HG03039 (cell line): ENCODE measurements around the gene AQP7.
"Not testable (repeated sequence)": the region's sequence is repeated elsewhere in the genome, so short reads cannot be mapped to it uniquely, and the experiment has no call there.

Experiments
- ATAC-seq: cut with Tn5 transposase; IDR thresholded peaks from one replicate; pipeline ENCODE4 v1.9.1; 2021; ENCODE audit warnings: mild to moderate bottlenecking, moderate library complexity; ENCODE audit not compliant: unreplicated experiment

The AQP7 gene

DNA sequence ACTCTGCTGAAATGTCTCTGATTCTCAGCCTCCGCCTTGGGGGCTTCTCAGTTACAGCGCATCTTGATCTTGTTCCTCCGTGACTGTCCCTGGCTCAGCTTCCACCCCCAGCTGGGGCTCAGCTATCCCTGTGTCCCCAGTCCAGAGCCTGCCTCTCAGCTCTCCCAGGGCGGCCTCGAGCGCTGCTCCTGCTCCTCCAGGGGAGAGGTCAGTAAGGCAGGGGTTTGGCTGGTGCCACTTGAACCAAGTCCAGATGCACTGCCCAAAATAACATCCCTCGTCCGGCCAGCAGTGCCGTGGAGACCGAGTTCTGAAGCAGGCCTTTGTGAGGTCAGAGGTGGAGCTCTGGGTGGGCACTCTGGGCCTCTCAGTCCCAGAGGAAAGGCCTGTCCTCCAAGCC is at the start of gene AQP7:
TSS of gene AQP7 (minus strand) at position 198 of the 400 bp plus-strand sequence. CDS start 1,306 bp downstream, outside the sequence.
- not testable (repeated sequence) for ATAC-seq

DNA sequence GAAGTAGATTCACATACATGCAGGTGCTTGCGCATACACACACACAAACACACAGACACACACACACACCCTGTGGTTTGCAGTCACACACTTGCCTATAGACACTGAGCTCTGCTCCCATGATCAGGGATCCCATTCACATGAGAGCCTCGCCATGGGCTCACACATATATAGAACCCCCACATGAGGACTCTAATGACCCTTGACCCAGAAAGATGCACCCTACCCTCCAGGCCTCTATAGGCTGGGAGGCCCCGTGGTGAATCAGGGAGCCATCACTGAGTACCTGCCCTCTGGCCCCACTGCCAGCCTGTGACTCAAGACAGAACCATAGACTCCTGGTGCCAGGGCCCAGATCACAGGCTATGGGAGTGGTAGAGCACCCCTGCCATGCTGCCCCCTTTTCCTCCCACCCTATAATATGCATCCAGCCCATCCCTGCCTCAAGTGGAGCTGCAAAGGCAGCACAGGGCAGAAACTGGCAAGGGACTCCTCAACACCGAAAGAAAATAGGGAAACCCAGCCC is 48.3 kb upstream of the AQP7 start:
- no peak for ATAC-seq

DNA sequence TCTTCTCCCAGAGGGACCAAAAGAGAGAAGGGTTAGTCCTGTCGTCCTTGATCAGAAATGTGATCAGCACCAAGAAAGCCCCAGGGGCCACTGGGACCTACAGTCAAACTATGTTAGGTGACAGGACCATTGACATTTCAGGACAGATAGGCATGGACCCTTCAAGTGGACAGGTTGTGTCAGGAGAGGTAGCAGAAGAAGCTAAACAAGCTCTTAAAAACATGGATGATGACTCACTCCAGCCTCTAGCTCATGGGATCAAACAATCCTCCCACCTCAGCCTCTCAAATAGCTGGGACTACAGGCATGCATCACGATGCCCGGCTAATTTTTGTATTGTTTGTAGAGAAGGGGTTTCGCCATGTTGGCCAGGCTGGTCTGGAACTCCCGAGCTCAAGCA is 47.3 kb upstream of the AQP7 start:
- no peak for ATAC-seq

GRCh38 chr9:33447799-33448553 is 45.6 kb upstream of the AQP7 start:
- ATAC-seq = no peak

GRCh38 chr9:33446946-33447798 is 44.8 kb upstream of the AQP7 start, which contains the start of gene AQP3:
TSS of gene AQP3 (minus strand) at chr9:33447593. CDS start at chr9:33447530, 63 bp downstream.
- peak; percentile 30 for ATAC-seq

DNA sequence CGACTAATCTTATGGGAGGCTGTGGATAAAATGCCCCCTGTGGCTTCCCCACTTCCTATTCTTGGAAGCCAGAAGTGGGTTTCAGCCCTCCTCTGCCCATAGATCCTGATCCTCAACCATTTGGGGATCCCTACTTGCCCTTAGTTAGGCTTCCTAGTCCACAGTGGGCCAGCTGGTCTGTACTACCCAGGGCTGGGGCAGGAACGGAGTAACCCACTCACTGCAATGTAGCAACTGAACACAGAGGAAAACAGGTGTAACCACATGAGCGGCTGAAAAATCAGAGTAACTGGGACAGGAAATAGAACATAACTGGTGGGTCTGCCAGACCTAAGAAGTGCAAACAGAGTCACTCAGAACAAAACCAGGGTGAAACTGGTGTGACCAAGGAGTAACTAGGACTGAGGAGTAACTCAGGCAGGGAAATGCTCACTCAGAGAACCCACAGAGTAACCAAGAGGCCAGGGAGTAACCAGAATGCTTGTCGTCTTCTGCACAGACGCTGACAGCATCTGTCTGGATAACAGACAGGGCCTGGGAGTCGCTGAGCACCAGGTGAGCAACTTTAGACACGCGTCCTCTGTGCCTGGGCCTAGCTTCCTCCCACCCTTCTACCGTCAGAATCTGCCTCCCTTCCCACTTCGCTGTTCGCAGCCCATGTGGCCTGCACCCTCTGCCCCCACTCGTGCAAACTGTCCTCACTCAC is 44.0 kb upstream of the AQP7 start:
- ATAC-seq = peak; percentile 78

DNA sequence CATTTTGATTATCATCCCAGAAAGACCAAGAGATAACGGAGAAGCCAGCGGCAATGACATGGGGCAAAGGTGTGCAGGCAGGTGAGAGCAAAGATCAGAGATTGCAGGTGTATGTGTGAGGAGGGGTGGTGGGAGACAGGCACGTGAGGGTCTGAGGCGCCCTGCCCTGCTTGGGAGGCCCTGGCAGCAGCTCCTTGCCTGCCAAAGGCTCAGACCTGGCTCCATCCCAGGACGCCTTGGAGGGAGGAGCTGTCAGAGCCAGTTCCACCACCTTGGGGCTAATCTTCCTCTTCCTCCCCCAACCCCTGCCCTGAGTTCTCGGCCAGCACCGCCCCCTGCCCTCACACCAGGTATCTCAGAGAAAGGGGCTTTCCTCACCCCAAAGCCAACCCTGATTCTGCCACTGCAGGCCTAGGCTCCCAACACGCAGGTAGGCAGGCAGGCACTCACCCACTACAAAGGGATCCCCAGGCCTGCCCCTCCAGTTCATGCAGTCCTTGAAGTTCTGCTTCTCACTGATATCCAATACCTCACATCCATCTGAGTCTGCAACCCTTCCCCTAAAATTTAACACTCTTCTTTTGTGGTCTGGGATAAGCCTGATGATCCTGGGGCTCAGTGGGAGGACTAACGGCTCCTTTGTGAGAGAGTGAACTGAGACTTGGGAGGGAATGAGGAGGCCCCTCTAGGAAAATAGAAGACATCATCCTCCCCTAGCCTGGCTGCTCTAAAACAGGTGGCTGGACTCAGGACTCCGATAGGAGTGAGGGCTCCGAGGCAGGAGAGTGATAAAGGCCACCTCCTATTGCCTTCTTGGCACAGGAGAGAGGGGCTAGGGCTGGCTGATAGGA is 43.2 kb upstream of the AQP7 start:
- no peak for ATAC-seq

DNA sequence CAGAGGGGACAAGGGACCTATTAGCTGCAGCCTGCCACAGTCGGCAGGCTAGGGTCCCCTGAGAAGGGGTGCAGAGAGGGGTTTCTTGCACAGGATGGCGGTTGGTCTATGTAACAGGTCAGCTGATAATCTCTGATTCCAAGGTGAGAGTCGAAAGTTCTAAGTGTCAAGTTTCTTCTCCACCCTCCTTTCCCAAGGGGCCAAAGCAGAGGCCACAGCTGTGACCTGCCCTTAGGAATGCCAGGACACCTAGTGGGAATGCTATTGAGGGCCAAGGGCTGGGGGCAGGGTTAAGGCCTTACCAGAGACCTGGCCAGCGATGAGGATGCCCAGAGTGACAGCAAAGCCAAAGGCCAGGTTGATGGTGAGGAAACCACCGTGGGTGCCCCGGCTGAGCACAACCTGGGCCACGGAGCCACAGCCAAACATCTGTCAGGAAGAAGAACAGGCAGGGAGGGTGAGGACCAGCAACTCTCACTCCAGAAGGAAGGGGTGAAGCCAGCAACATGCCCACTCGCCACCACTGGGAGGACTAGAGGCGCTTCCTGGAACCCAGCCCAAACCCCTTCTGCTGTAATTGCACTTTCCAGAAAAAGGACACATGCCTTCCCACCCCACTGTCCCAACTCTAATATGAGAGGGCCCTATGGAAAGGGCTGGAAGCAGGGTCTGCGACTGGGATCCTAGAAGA is 41.2 kb upstream of the AQP7 start:
- no peak for ATAC-seq

GRCh38 chr9:33443047-33443446 is 40.7 kb upstream of the AQP7 start:
- no peak for ATAC-seq

DNA sequence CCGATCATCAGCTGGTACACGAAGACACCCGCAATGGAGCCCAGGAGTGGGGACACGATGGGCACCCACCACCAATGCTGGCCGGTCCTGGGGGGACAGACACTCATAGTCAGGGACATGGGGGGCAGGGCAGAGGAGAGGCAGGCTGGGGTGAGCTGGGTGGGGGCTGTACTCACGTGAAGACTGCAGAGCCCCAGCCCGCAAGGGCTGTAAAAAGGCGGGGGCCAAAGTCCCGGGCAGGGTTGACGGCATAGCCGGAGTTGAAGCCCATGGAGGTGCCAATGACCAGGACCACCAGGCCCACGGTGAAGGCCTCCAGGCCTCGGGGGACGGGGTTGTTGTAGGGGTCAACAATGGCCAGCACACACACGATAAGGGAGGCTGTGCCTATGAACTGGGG is 39.8 kb upstream of the AQP7 start:
- no peak for ATAC-seq

DNA sequence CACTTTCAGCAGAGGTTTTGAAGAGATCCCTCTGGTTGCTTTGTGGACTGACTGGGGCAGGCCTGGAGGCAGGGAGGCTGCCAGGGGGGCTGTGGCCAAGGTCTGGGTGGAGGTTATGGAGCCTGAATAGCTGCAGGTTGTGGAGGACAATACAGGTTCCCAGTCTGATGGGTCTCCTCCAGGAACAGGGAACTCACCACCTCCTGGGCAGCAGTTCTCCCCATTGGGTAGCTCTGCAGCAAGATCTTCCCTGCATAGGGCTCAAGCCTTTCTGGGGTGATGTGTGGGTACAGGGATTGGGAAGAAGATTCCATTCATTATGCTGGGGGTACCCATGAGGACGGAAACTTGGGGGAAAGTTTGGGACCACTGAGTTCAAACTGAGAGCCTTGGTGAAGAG is 38.2 kb upstream of the AQP7 start:
- ATAC-seq = no peak

DNA sequence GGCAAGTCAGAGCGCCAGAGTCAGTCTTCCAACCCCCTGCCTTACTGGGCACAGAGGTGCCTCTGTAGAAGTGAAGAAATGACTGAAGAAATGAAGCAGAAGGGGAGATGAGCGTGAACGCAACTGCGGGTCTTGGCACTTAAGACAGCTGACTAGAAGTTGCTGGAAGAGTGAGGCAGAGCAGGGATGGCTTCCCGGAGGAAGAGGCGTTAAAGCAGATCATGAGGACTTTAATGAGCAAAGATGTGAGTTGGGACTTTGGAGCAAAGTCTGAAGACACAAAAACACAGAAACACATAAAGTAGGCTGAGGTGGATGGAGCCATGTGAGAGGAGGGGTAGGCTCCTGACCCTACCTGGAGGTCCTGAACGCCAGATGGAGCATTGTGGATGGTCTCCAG is 37.8 kb upstream of the AQP7 start:
- ATAC-seq = no peak

DNA sequence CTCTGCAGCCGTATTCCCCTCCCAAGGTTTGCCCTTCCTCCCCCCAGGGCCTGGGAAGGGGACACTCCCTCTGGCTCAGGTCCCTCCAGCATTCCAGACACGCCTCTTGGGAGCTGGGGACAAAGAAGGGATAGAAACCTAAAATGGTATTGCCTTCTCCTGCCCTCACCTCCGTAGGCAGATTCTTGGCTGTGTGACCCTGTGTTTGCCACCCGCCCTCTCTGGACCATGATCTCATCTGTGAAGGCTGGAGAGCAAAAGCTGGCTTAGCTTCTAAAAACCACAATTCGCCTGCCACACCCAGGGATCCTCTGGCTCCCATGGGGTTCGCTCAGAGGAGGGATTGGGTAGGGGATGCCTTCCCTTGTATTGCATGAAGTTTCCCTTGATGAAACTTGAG is 37.4 kb upstream of the AQP7 start:
- no peak for ATAC-seq

GRCh38 chr9:33438926-33439680 is 36.7 kb upstream of the AQP7 start:
- no peak for ATAC-seq

- ATAC-seq = no peak
Observed at GRCh38 chr9:33437898-33438297, 35.5 kb upstream of the AQP7 start.

DNA sequence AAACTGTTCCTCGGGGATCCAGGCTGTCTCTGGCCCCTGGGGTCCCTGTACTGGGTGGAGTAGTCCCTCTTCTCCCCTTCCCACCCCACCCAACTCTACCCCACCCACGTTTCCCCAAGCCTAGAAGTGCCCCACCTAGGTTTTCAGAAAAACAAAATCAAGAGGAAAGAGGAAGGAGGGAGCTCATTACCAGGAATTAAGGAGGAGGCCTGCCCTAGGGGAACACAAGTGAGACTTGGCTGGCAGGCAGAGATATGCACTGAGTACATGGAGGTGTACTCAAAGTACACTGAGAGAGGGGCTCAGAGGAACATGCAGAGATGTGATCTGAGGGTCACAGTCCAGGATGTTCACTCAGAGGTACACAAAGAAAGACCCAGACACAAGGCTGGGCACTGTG is 34.8 kb upstream of the AQP7 start:
- ATAC-seq = no peak

GRCh38 chr9:33436445-33436844 is 34.1 kb upstream of the AQP7 start:
- no peak for ATAC-seq

DNA sequence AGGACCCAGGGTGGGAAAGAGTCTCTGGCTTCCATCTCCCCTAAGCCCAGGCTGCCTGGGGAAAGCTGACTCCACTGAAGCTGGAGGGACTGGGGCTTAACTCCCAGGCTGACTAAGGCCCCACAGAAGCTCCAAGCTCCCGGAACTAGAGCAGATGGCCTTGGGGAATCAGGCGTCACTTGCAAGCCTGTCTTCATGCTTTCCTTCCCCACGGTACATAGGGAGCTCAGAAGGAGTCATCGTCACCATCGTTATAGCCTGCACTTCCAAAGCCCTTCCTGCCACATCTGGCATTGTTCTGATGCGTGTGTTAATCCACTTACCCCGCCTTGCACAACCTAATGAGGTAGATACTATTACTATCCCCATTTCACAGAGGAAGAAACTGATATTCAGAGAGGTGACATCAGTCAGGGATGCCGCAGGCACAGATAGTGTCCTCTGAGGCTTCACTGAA is 33.5 kb upstream of the AQP7 start:
- no peak for ATAC-seq
